C4-2B (cell line): Measurements from ENCODE around the gene RCSD1.
A peak's percentile ranks its signal among the peaks of the same experiment; 100 is the strongest.

ENCODE experiments used
- H3K27ac ChIP-seq: fragments of 450-650 bp; 2 replicates; pipeline ENCODE4 v1.5.1; 2017
- ZFX ChIP-seq: fragments of 450-650 bp; IDR thresholded peaks from 2 replicates; pipeline ENCODE4 v1.6.1; 2017
- TF ChIP-seq, protein P1 (sequence below): fragments of 450-650 bp; conservative IDR thresholded peaks from 2 replicates; pipeline ENCODE4 v1.5.1; 2017; ENCODE audit warnings: mild to moderate bottlenecking

RCSD1 gene

GRCh38 chr1:167661527-167662426 lies 31.7 kb downstream of the RCSD1 start:
- H3K27ac ChIP-seq = 0 out of 2 replicates have a peak overlapping the region, but pooled peaks have one; percentile 0
- TF ChIP-seq ZFX = no peak
- TF ChIP-seq, protein P1, sequence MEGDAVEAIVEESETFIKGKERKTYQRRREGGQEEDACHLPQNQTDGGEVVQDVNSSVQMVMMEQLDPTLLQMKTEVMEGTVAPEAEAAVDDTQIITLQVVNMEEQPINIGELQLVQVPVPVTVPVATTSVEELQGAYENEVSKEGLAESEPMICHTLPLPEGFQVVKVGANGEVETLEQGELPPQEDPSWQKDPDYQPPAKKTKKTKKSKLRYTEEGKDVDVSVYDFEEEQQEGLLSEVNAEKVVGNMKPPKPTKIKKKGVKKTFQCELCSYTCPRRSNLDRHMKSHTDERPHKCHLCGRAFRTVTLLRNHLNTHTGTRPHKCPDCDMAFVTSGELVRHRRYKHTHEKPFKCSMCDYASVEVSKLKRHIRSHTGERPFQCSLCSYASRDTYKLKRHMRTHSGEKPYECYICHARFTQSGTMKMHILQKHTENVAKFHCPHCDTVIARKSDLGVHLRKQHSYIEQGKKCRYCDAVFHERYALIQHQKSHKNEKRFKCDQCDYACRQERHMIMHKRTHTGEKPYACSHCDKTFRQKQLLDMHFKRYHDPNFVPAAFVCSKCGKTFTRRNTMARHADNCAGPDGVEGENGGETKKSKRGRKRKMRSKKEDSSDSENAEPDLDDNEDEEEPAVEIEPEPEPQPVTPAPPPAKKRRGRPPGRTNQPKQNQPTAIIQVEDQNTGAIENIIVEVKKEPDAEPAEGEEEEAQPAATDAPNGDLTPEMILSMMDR = no peak

GRCh38 chr1:167663002-167663772 lies 33.2 kb downstream of the RCSD1 start:
- no peak for TF ChIP-seq ZFX
- TF ChIP-seq, protein P1 = no peak
- H3K27ac ChIP-seq = no peak overlapping the region

DNA sequence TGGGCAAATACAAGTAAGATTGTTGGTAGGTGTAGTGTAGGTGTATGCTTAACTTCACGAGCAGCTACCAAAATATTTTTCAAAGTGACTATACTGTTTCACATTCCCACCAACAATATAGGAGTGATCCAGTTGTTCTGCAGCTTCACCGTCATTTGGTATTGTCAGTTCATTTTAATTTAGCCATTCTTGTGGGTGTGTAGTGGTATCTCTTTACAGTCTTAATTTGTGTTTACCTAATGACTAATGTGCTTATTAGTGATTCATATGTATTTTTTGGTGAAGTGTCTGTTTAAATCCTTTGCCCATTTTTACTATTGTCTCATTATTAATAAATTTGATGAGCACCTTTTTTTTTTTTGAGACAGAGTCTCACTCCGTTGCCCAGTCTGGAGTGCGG lies 35.4 kb downstream of the RCSD1 start:
- TF ChIP-seq, protein P1 = no peak
- no peak for TF ChIP-seq ZFX
- H3K27ac ChIP-seq = no peak overlapping the region

- H3K27ac ChIP-seq = no peak overlapping the region
- TF ChIP-seq, protein P1 = no peak
- TF ChIP-seq ZFX = no peak
Observed at GRCh38 chr1:167666416-167666815, 36.4 kb downstream of the RCSD1 start.

- TF ChIP-seq, protein P1 = no peak
- no peak for TF ChIP-seq ZFX
- no peak overlapping the region for H3K27ac ChIP-seq
Observed at GRCh38 chr1:167667536-167667935, 37.5 kb downstream of the RCSD1 start.

DNA sequence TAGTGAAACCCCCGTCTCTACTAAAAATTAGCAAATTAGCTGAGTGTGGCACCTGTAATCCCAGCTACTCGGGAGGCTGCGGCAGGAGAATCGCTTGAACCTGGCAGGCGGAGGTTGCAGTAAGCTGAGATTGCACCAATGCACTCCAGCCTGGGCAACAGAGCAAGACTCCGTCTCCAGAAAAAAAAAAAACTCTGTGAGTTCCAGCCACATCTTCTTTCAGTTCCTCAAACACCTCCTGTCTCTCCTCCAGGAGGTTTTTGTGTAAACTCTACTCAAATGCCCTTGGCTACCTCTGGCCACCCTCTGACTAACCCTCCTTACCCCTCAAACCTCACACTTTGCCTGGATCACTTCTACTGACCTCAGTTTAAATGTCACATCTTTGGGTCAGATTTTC lies 38.1 kb downstream of the RCSD1 start:
- H3K27ac ChIP-seq = no peak overlapping the region
- no peak for TF ChIP-seq ZFX
- TF ChIP-seq, protein P1 = no peak
